ENCODE results near the gene SCYGR4. TPM values are rescaled to one million over a fixed set of nuclear protein-coding genes. Genes with fewer than 3 reads are reported as not detected.

The SCYGR4 gene
- polyA plus RNA-seq, 3 donors, result not detected

DNA sequence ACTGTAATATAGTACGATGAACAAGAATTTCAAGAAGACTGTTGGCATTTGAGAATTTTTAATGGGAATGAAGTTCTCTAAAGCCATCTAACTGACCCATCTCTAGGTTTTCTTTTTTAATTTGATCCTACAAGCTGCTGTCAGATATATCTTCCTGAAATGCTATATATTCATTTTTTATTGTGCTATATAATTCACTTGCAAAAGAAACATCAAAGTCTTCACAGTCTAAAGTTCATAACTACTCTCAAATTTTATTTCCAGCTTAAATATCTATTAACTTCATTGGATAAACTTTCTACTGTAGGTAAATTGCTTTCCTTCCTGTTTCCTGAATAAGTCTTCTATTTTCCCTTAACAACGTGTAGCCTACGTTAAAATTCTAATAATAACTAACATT, 14.9 kb upstream of the SCYGR4 start:
- H3K79me2 ChIP-seq (ENCODE audit: insufficient read depth, low read length), result no peaks in the 10 kb centered on the region
- DNase-seq, result no peak
- H2AFZ ChIP-seq (ENCODE audit: insufficient read depth, low read depth, low read length, poor library complexity, severe bottlenecking), result no peak overlapping the region
- H3K9me3 ChIP-seq (replicated peaks in 1 of 2; ENCODE audit: control insufficient read depth in 1 of 2, insufficient read depth in 1 of 2, low read length in 2 of 2), result no peaks in the 10 kb centered on the region
- no CpG with 5 or more reads among the region's 3 CpGs for WGBS (ENCODE audit: insufficient coverage)
- H3K9me3 Mint-ChIP-seq, result peaks cover 0 to 3% (median 0%) of the 10 kb centered on the region in 7 donors
- H4K20me1 ChIP-seq (ENCODE audit: insufficient read depth, low read length), result no peaks in the 10 kb centered on the region
- no peaks in the 10 kb centered on the region for H3K36me3 ChIP-seq (replicated peaks in 1 of 2; ENCODE audit: control insufficient read depth in 1 of 2, insufficient read depth in 2 of 2, low read length in 2 of 2)
- no peak overlapping the region for H3K27ac Mint-ChIP-seq
- no peaks in the 10 kb centered on the region for H3K4me1 ChIP-seq (ENCODE audit: control insufficient read depth in 1 of 2, insufficient read depth in 2 of 2, low read length in 2 of 2)
- peaks cover 9 to 11% of the 10 kb centered on the region in 2 donors for H3K27me3 ChIP-seq (ENCODE audit: control insufficient read depth in 2 of 2, insufficient read depth in 2 of 2, low read length in 2 of 2)
- no peak overlapping the region for H3K4me3 Mint-ChIP-seq
- no peaks in the 10 kb centered on the region for H3K4me1 Mint-ChIP-seq
- H3K4me2 ChIP-seq (replicated peaks; ENCODE audit: extremely low read depth, low read length, poor library complexity, severe bottlenecking), result no peak overlapping the region
- H3K27ac ChIP-seq (ENCODE audit: low read depth in 1 of 2, low read length in 2 of 2), result no peak overlapping the region
- intact Hi-C loops (cut with micrococcal nuclease), result no loop called here
- TF ChIP-seq, protein P1, sequence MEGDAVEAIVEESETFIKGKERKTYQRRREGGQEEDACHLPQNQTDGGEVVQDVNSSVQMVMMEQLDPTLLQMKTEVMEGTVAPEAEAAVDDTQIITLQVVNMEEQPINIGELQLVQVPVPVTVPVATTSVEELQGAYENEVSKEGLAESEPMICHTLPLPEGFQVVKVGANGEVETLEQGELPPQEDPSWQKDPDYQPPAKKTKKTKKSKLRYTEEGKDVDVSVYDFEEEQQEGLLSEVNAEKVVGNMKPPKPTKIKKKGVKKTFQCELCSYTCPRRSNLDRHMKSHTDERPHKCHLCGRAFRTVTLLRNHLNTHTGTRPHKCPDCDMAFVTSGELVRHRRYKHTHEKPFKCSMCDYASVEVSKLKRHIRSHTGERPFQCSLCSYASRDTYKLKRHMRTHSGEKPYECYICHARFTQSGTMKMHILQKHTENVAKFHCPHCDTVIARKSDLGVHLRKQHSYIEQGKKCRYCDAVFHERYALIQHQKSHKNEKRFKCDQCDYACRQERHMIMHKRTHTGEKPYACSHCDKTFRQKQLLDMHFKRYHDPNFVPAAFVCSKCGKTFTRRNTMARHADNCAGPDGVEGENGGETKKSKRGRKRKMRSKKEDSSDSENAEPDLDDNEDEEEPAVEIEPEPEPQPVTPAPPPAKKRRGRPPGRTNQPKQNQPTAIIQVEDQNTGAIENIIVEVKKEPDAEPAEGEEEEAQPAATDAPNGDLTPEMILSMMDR (IDR thresholded peaks at IDR 0.05), result no peak
- peaks cover 19 to 31% (median 21%) of the 10 kb centered on the region in 3 donors for H3K27me3 Mint-ChIP-seq (ENCODE audit: low read depth in 3 of 3)
- no peaks in the 10 kb centered on the region for H3K36me3 Mint-ChIP-seq
- no peak overlapping the region for H3K4me3 ChIP-seq (replicated peaks in 1 of 3; ENCODE audit: low read depth in 2 of 3, low read length in 3 of 3)
- H3K9ac ChIP-seq (ENCODE audit: insufficient read depth, low read length, poor library complexity, severe bottlenecking), result no peak overlapping the region

- Histone ChIP-seq H3K9me3 (replicated peaks in 1 of 2; ENCODE audit: control insufficient read depth in 1 of 2, insufficient read depth in 1 of 2, low read length in 2 of 2) (no peaks in the 10 kb centered on the region), H3K4me3 (replicated peaks in 1 of 3; ENCODE audit: low read depth in 2 of 3, low read length in 3 of 3) (no peak overlapping the region), H3K27ac (ENCODE audit: low read depth in 1 of 2, low read length in 2 of 2) (no peak overlapping the region), H2AFZ (ENCODE audit: insufficient read depth, low read depth, low read length, poor library complexity, severe bottlenecking) (no peak overlapping the region), H3K36me3 (replicated peaks in 1 of 2; ENCODE audit: control insufficient read depth in 1 of 2, insufficient read depth in 2 of 2, low read length in 2 of 2) (no peaks in the 10 kb centered on the region), H3K9ac (ENCODE audit: insufficient read depth, low read length, poor library complexity, severe bottlenecking) (no peak overlapping the region), H3K79me2 (ENCODE audit: insufficient read depth, low read length) (no peaks in the 10 kb centered on the region), H3K4me2 (replicated peaks; ENCODE audit: extremely low read depth, low read length, poor library complexity, severe bottlenecking) (no peak overlapping the region), H3K27me3 (ENCODE audit: control insufficient read depth in 2 of 2, insufficient read depth in 2 of 2, low read length in 2 of 2) (peaks cover 21 to 23% of the 10 kb centered on the region in 2 donors), H3K4me1 (ENCODE audit: control insufficient read depth in 1 of 2, insufficient read depth in 2 of 2, low read length in 2 of 2) (peaks cover 16% of the 10 kb centered on the region in 2 donors), H4K20me1 (ENCODE audit: insufficient read depth, low read length) (no peaks in the 10 kb centered on the region)
- H3K4me3 Mint-ChIP-seq, result peak overlapping the region in 1 of 2 donors; percentile 33
- H3K27ac Mint-ChIP-seq, result no peak overlapping the region
- intact Hi-C loops (cut with micrococcal nuclease), result no loop called here
- peaks cover 0 to 3% (median 0%) of the 10 kb centered on the region in 7 donors for H3K9me3 Mint-ChIP-seq
- DNase-seq, result no peak
- H3K27me3 Mint-ChIP-seq (ENCODE audit: low read depth in 3 of 3), result peaks cover 27 to 43% (median 34%) of the 10 kb centered on the region in 3 donors
- peaks cover 20% of the 10 kb centered on the region for H3K4me1 Mint-ChIP-seq
- TF ChIP-seq, protein P1 (IDR thresholded peaks at IDR 0.05), result no peak
- 100% methylated on average over 1 of the region's 1 CpG for WGBS (ENCODE audit: insufficient coverage)
- no peaks in the 10 kb centered on the region for H3K36me3 Mint-ChIP-seq
Observed at GRCh38 chr2:227606476-227606875, 10.8 kb upstream of the SCYGR4 start.
